ENCODE measurements around the gene MSRB3.

DNA sequence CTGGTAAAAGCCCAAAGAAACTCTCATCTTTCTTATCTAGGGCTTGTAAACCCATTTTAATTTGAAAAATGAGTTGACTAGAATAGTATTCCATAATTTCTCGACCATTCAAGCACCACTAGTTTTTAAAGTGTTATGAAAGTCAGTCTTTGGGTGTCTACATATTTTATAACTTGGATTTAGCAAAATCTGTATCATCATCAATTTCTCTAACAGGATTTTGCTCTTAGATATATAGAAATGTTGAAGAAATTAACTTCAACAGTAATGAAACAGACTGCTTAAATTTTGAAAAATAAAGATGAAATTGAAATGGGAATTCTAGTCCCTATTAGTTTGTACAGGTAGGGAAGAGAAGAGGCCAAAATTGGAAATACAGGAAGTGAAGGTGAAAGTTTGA, 32.8 kb downstream of the MSRB3 start:
- TF ChIP-seq LARP7 (IDR thresholded peaks at IDR 0.05) (no peak), POLR2A (IDR thresholded peaks at IDR 0.05; ENCODE audit: low read depth, low read length) (no peak), SUPT20H (IDR thresholded peaks at IDR 0.05; ENCODE audit: borderline replicate concordance, control insufficient read depth, low read depth, low read length) (no peak), ZNF207 (IDR thresholded peaks at IDR 0.05; ENCODE audit: borderline replicate concordance) (no peak), RFX5 (IDR thresholded peaks at IDR 0.05; ENCODE audit: low read depth, low read length) (no peak), HDAC2 (IDR thresholded peaks at IDR 0.05) (no peak), SMC3 (IDR thresholded peaks at IDR 0.05; ENCODE audit: borderline replicate concordance, low read length) (no peak), CHD4 (IDR thresholded peaks at IDR 0.05) (no peak)
- TF ChIP-seq, protein P1, sequence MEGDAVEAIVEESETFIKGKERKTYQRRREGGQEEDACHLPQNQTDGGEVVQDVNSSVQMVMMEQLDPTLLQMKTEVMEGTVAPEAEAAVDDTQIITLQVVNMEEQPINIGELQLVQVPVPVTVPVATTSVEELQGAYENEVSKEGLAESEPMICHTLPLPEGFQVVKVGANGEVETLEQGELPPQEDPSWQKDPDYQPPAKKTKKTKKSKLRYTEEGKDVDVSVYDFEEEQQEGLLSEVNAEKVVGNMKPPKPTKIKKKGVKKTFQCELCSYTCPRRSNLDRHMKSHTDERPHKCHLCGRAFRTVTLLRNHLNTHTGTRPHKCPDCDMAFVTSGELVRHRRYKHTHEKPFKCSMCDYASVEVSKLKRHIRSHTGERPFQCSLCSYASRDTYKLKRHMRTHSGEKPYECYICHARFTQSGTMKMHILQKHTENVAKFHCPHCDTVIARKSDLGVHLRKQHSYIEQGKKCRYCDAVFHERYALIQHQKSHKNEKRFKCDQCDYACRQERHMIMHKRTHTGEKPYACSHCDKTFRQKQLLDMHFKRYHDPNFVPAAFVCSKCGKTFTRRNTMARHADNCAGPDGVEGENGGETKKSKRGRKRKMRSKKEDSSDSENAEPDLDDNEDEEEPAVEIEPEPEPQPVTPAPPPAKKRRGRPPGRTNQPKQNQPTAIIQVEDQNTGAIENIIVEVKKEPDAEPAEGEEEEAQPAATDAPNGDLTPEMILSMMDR (IDR thresholded peaks at IDR 0.05 in 2 of 3, conservative IDR thresholded peaks at IDR 0.05 in 1 of 3; ENCODE audit: control insufficient read depth in 2 of 3, extremely low read depth in 1 of 3, insufficient read depth in 1 of 3, low read depth in 3 of 3, low read length in 3 of 3), result no peak
- TF ChIP-seq, protein P2, sequence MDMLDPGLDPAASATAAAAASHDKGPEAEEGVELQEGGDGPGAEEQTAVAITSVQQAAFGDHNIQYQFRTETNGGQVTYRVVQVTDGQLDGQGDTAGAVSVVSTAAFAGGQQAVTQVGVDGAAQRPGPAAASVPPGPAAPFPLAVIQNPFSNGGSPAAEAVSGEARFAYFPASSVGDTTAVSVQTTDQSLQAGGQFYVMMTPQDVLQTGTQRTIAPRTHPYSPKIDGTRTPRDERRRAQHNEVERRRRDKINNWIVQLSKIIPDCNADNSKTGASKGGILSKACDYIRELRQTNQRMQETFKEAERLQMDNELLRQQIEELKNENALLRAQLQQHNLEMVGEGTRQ (IDR thresholded peaks at IDR 0.05; ENCODE audit: borderline replicate concordance, low read depth, low read length), result no peak
- TF ChIP-seq, protein P3, sequence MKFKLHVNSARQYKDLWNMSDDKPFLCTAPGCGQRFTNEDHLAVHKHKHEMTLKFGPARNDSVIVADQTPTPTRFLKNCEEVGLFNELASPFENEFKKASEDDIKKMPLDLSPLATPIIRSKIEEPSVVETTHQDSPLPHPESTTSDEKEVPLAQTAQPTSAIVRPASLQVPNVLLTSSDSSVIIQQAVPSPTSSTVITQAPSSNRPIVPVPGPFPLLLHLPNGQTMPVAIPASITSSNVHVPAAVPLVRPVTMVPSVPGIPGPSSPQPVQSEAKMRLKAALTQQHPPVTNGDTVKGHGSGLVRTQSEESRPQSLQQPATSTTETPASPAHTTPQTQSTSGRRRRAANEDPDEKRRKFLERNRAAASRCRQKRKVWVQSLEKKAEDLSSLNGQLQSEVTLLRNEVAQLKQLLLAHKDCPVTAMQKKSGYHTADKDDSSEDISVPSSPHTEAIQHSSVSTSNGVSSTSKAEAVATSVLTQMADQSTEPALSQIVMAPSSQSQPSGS (IDR thresholded peaks at IDR 0.05; ENCODE audit: low read length), result no peak
- TF ChIP-seq, protein P4, sequence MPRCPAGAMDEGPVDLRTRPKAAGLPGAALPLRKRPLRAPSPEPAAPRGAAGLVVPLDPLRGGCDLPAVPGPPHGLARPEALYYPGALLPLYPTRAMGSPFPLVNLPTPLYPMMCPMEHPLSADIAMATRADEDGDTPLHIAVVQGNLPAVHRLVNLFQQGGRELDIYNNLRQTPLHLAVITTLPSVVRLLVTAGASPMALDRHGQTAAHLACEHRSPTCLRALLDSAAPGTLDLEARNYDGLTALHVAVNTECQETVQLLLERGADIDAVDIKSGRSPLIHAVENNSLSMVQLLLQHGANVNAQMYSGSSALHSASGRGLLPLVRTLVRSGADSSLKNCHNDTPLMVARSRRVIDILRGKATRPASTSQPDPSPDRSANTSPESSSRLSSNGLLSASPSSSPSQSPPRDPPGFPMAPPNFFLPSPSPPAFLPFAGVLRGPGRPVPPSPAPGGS (IDR thresholded peaks at IDR 0.05; ENCODE audit: borderline replicate concordance, insufficient read depth, low read depth, low read length, poor library complexity, severe bottlenecking), result no peak

Measured in GM12878 (cell line).